ENCODE results near the gene ADAM30.

Gene ADAM30

DNA sequence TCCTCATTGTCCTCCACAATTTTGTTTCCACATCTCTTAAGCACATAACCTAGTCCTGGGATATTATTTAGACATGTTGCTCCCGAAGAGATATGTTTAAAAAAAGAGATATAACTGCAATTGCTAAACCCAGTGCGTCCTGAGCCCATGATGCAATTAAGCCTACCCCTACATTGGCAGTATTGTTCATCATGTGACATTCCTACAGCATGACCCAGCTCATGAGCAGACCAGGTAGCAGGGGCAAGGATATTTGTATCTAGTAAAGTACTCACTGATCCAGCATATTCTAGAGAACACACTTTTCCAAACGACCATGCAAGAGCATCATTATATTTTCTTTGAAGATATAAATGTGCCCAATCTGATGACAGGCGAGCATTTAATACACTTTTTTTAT, 1.2 kb downstream of the ADAM30 start:
- Histone ChIP-seq H3K27me3 (ENCODE audit: insufficient read depth, low read depth, severe bottlenecking) (no peaks in the 10 kb centered on the region), H3K27ac (no peak overlapping the region), H3K4me3 (ENCODE audit: low read depth, low read length) (no peak overlapping the region), H3K9me3 (ENCODE audit: severe bottlenecking) (peaks cover 3% of the 10 kb centered on the region), H3K36me3 (no peaks in the 10 kb centered on the region)
- no peak for DNase-seq
- TF ChIP-seq, protein P1, sequence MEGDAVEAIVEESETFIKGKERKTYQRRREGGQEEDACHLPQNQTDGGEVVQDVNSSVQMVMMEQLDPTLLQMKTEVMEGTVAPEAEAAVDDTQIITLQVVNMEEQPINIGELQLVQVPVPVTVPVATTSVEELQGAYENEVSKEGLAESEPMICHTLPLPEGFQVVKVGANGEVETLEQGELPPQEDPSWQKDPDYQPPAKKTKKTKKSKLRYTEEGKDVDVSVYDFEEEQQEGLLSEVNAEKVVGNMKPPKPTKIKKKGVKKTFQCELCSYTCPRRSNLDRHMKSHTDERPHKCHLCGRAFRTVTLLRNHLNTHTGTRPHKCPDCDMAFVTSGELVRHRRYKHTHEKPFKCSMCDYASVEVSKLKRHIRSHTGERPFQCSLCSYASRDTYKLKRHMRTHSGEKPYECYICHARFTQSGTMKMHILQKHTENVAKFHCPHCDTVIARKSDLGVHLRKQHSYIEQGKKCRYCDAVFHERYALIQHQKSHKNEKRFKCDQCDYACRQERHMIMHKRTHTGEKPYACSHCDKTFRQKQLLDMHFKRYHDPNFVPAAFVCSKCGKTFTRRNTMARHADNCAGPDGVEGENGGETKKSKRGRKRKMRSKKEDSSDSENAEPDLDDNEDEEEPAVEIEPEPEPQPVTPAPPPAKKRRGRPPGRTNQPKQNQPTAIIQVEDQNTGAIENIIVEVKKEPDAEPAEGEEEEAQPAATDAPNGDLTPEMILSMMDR (IDR thresholded peaks at IDR 0.05; ENCODE audit: low read depth, low read length): no peak

DNA sequence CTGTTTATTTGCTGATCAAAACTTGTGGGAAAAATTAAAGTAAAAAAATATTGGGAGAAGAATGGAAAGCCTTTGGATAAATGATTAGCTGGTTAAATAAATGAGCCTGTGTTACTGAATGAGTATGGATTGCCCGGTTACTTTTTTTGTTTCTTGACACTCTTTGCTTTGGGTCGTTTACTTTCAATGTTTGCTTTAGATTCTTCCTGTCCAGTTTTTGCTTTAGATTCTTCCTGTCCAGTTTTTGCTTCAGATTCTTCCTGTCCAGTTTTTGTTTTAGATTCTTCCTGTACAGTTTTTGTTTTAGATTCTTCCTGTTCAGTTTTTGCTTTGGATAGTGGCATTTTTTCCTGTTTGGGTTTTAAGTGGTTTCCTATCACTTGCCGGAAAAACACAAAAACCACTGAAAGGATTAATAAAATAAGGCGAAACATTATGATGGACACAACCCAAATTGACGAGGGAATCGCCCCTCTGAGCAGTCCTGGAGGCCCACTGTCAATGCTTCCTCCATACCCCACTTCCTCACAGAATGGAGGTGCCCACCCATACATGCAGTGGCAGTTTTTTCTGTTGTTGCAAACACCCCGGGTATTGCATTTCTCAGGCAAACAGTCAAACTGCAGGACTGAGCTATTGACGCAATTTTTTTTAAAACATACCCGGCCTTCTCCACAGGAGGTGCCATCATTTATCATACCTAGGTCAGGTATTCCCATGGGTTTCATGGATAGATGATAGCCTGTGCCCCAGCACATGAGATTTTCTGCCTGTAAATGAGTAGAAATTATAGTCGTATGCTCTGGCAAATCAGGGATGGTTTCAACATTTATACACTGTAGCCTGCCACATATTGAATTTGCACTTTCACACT, 2.3 kb downstream of the ADAM30 start:
- Histone ChIP-seq H3K9me3 (ENCODE audit: severe bottlenecking) (peaks cover 3% of the 10 kb centered on the region), H3K27ac (no peak overlapping the region), H3K4me3 (ENCODE audit: low read depth, low read length) (no peak overlapping the region), H3K36me3 (no peaks in the 10 kb centered on the region), H3K27me3 (ENCODE audit: insufficient read depth, low read depth, severe bottlenecking) (no peaks in the 10 kb centered on the region)
- TF ChIP-seq, protein P1 (IDR thresholded peaks at IDR 0.05; ENCODE audit: low read depth, low read length): no peak
- no peak for DNase-seq

DNA sequence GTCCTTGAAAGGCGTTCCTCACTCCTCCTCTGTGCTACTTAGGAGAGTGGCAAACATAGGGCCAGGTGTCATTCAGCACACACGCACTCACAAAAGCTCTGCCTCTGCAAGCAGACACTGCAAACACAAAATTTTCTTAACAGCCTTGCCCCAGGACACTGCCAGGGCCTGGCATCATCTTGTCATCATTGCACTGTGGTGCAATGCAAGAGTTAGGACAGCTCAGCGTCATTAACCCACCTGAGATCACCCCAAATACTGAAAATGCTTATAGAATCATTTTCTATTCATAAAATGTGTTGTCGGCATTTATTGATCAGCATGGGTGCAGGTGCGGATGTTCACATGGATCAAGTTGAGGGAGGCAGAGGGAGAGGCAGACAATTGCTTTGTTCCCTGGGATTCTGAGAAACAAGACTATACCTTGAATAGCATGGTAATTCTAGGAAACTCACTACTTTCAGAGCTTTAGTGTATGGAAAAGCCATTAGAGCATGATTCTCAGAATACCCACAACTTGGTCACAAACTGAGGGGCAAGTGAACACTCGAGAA, 3.0 kb downstream of the ADAM30 start:
- no peaks in the 10 kb centered on the region for H3K36me3 ChIP-seq
- TF ChIP-seq, protein P1 (IDR thresholded peaks at IDR 0.05; ENCODE audit: low read depth, low read length): no peak

DNA sequence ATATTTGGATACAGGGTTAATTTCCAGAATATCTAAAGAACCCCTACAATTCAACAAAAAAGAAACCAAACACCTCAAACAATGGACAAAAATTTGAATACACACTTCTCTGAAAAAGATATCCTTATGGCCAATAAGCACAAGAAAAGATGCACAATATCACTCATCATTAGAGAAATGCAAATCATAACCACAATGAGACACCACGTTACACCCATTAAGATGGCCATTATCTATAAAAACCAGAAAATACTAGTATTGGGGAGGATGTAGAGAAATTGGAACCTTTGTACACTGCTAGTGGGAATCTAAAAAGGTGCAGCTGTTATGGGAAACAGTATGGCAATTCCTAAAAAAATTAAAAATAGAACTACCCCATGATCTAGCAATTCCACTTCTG, 4.9 kb downstream of the ADAM30 start:
- no peak for DNase-seq
- no peaks in the 10 kb centered on the region for H3K36me3 ChIP-seq
- TF ChIP-seq, protein P1 (IDR thresholded peaks at IDR 0.05; ENCODE audit: low read depth, low read length): no peak
- H3K4me3 ChIP-seq (ENCODE audit: low read depth, low read length): no peak overlapping the region
- H3K27ac ChIP-seq: no peak overlapping the region
- H3K9me3 ChIP-seq (ENCODE audit: severe bottlenecking): peaks cover 6% of the 10 kb centered on the region
- H3K27me3 ChIP-seq (ENCODE audit: insufficient read depth, low read depth, severe bottlenecking): no peaks in the 10 kb centered on the region

More for the DNA sequence above, 3.0 kb downstream of the ADAM30 start:
- Histone ChIP-seq H3K4me3 (ENCODE audit: low read depth, low read length) (no peak overlapping the region), H3K9me3 (ENCODE audit: severe bottlenecking) (peaks cover 6% of the 10 kb centered on the region), H3K27me3 (ENCODE audit: insufficient read depth, low read depth, severe bottlenecking) (no peaks in the 10 kb centered on the region), H3K27ac (no peak overlapping the region)
- no peak for DNase-seq

DNA sequence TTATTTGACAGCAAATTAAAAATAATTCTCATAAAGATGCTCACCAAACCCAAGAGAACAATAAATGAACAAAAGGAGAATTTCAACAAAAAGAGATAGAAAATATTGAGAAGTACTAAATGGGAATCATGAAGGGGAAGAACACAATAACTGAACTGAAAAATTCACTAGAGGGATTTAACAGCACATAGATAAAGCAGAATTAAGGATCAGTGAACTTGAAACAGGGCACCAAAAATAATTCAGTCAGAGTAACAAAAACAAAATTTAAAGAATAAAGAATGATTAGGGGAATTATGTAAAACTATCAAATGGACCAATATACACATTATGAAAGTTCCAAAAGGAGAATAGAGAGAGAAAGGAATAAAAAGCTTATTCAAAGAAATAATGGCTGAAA, 7.8 kb downstream of the ADAM30 start:
- no peaks in the 10 kb centered on the region for H3K27me3 ChIP-seq (ENCODE audit: insufficient read depth, low read depth, severe bottlenecking)

More for the DNA sequence above, 7.8 kb downstream of the ADAM30 start:
- TF ChIP-seq, protein P1 (IDR thresholded peaks at IDR 0.05; ENCODE audit: low read depth, low read length): no peak
- H3K4me3 ChIP-seq (ENCODE audit: low read depth, low read length): no peak overlapping the region
- peaks cover 4% of the 10 kb centered on the region for H3K9me3 ChIP-seq (ENCODE audit: severe bottlenecking)
- H3K36me3 ChIP-seq: no peaks in the 10 kb centered on the region
- no peak overlapping the region for H3K27ac ChIP-seq
- DNase-seq: no peak
